ENCODE data around the gene SGSM1. TPM values are rescaled to one million over a fixed set of nuclear protein-coding genes. Genes with fewer than 3 reads are reported as not detected.

Gene SGSM1
- total RNA-seq, 1 donor from 2014 or later = 3.7 TPM

- no peak overlapping the region for H3K4me3 Mint-ChIP-seq
- no peaks in the 10 kb centered on the region for H3K36me3 Mint-ChIP-seq
- H3K27me3 Mint-ChIP-seq = no peaks in the 10 kb centered on the region
- no peak for DNase-seq (ENCODE audit: extremely low spot score, unreplicated experiment)
- no peaks in the 10 kb centered on the region for H3K9me3 Mint-ChIP-seq
- TF ChIP-seq, protein P1, sequence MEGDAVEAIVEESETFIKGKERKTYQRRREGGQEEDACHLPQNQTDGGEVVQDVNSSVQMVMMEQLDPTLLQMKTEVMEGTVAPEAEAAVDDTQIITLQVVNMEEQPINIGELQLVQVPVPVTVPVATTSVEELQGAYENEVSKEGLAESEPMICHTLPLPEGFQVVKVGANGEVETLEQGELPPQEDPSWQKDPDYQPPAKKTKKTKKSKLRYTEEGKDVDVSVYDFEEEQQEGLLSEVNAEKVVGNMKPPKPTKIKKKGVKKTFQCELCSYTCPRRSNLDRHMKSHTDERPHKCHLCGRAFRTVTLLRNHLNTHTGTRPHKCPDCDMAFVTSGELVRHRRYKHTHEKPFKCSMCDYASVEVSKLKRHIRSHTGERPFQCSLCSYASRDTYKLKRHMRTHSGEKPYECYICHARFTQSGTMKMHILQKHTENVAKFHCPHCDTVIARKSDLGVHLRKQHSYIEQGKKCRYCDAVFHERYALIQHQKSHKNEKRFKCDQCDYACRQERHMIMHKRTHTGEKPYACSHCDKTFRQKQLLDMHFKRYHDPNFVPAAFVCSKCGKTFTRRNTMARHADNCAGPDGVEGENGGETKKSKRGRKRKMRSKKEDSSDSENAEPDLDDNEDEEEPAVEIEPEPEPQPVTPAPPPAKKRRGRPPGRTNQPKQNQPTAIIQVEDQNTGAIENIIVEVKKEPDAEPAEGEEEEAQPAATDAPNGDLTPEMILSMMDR (conservative IDR thresholded peaks at IDR 0.05) = no peak
- H3K4me1 Mint-ChIP-seq (ENCODE audit: unreplicated experiment) = no peaks in the 10 kb centered on the region
- no peak overlapping the region for H3K27ac Mint-ChIP-seq
These were observed 42.0 kb upstream of the SGSM1 start for GRCh38 chr22:24763872-24764485.

DNA sequence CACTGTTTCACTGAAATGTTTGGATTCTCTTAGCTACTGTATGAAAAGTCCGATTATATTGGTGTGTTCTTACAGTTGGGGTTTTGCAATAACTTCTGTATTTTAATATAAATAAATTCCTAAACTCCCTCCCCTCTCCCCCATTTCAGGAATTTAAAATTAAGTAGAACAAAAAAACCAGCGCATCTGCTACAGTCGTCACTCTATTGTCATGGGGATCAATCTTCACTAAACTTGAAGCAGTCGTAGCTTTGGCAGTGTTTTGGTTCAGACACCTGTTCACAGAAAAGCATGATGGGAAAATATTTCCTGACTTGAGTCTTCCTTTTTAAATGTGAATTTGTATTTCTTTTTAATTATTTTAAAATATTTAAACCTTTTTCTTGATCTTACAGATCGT is 40.8 kb upstream of the SGSM1 start:
- H3K4me3 Mint-ChIP-seq = no peak overlapping the region
- H3K27ac Mint-ChIP-seq = no peak overlapping the region
- no peaks in the 10 kb centered on the region for H3K36me3 Mint-ChIP-seq
- H3K27me3 Mint-ChIP-seq = no peaks in the 10 kb centered on the region
- no peaks in the 10 kb centered on the region for H3K9me3 Mint-ChIP-seq
- no peaks in the 10 kb centered on the region for H3K4me1 Mint-ChIP-seq (ENCODE audit: unreplicated experiment)
- DNase-seq (ENCODE audit: extremely low spot score, unreplicated experiment) = no peak
- TF ChIP-seq, protein P1 (conservative IDR thresholded peaks at IDR 0.05) = no peak

- no peaks in the 10 kb centered on the region for H3K4me1 Mint-ChIP-seq (ENCODE audit: unreplicated experiment)
- no peaks in the 10 kb centered on the region for H3K36me3 Mint-ChIP-seq
- no peak overlapping the region for H3K27ac Mint-ChIP-seq
- no peaks in the 10 kb centered on the region for H3K27me3 Mint-ChIP-seq
- no peak for DNase-seq (ENCODE audit: extremely low spot score, unreplicated experiment)
- H3K4me3 Mint-ChIP-seq = no peak overlapping the region
- no peaks in the 10 kb centered on the region for H3K9me3 Mint-ChIP-seq
- TF ChIP-seq, protein P1 (conservative IDR thresholded peaks at IDR 0.05) = peak; percentile 79
These were observed 37.3 kb upstream of the SGSM1 start for GRCh38 chr22:24768537-24769374.

- no peaks in the 10 kb centered on the region for H3K9me3 Mint-ChIP-seq
- H3K27ac Mint-ChIP-seq = no peak overlapping the region
- no peak for DNase-seq (ENCODE audit: extremely low spot score, unreplicated experiment)
- H3K27me3 Mint-ChIP-seq = no peaks in the 10 kb centered on the region
- H3K4me3 Mint-ChIP-seq = no peak overlapping the region
- H3K4me1 Mint-ChIP-seq (ENCODE audit: unreplicated experiment) = peaks cover 13% of the 10 kb centered on the region
- H3K36me3 Mint-ChIP-seq = no peaks in the 10 kb centered on the region
- TF ChIP-seq, protein P1 (conservative IDR thresholded peaks at IDR 0.05) = peak; percentile 74
These were observed 33.4 kb upstream of the SGSM1 start for GRCh38 chr22:24772493-24773220.

DNA sequence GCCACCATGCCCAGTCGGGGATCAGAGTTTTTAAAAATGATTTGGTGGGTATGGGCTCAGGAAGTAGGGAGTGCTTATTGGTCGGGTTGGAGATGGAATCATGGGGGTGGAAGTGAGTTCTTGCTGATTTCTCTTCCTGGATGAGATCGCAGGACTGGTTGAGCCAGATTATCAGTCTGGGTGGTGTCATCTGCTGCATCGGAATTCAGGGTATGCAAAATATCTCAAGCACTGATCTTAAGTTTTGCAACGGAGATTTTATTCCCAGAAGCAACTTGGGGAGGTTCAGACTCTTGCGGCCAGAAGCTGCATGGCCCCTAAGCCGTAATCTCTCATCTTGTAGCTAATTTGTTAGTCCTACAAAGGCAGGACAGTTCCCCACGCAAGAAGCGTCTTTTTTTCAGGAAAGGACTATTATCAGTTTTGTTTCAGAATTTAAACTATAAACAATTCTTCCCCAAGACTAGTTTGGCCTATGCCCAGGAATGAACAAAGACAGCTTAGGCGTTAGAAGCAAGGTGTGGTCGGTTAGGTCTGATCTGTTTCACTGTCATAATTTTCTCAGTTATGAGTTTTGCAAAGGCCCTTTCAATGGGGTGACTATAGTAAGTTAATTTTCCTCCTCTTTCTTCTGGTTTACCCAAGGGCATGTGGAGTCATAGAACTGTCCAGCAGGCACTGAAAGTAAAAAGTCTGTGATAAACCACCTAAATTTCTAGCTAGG is 30.1 kb upstream of the SGSM1 start:
- peak overlapping the region; percentile 97 for H3K27ac Mint-ChIP-seq
- no peaks in the 10 kb centered on the region for H3K9me3 Mint-ChIP-seq
- no peaks in the 10 kb centered on the region for H3K36me3 Mint-ChIP-seq
- DNase-seq (ENCODE audit: extremely low spot score, unreplicated experiment) = no peak
- TF ChIP-seq, protein P1 (conservative IDR thresholded peaks at IDR 0.05) = no peak
- peak overlapping the region; percentile 70 for H3K4me3 Mint-ChIP-seq
- H3K27me3 Mint-ChIP-seq = no peaks in the 10 kb centered on the region
- H3K4me1 Mint-ChIP-seq (ENCODE audit: unreplicated experiment) = peaks cover 13% of the 10 kb centered on the region

All from type B pancreatic cell (in vitro differentiated cells).